Measurements from ENCODE around the gene HNRNPUL2. TPM values are rescaled to one million over a fixed set of nuclear protein-coding genes. Genes with fewer than 3 reads are reported as not detected.

The HNRNPUL2 gene
- total RNA-seq, 1 experiment from 2014 or later = 36.4 TPM

- CTCF ChIA-PET = interaction anchor here (0.8 to 3.0 kb wide), 11 partner anchors 7 to 1532 kb away, joined by 3 to 72 read pairs (median 11); partner anchors contain the start of genes BSCL2, GNG3, HNRNPUL2 and LBHD1
- POLR2A ChIA-PET = interaction anchor here (0.7 to 7.1 kb wide), 23 partner anchors 10 to 177 kb away, joined by 3 to 132 read pairs (median 5); partner anchors contain the start of genes C11orf98, CSKMT, HNRNPUL2 and INTS5
Observed at GRCh38 chr11:62678770-62679696, 48.2 kb downstream of the HNRNPUL2 start, which contains the start of gene UBXN1. TSS of gene UBXN1 (minus strand) at chr11:62679073. CDS start at chr11:62678923, 150 bp downstream.

GRCh38 chr11:62678433-62678769, 48.9 kb downstream of the HNRNPUL2 start:
- POLR2A ChIA-PET = interaction anchor here (1.0 to 7.1 kb wide), 15 partner anchors 10 to 130 kb away, joined by 3 to 132 read pairs (median 5); partner anchors contain the start of genes C11orf98, CSKMT, HNRNPUL2 and LBHD1
- no TSS peak for BruUV-seq (replicated peaks)
- no peak for TF ChIP-seq CTCF (IDR thresholded peaks at IDR 0.05; ENCODE audit: unreplicated experiment)
- Mint-ChIP-seq H3K9me3 (ENCODE audit: unreplicated experiment) (no peaks in the 10 kb centered on the region), H3K4me1 (ENCODE audit: insufficient read depth, unreplicated experiment) (peaks cover 22% of the 10 kb centered on the region), H3K4me3 (ENCODE audit: unreplicated experiment) (peak overlapping the region; percentile 72), H3K27me3 (ENCODE audit: insufficient read depth, unreplicated experiment) (no peaks in the 10 kb centered on the region), H3K27ac (ENCODE audit: low read depth, unreplicated experiment) (peak overlapping the region; percentile 94), H3K36me3 (ENCODE audit: insufficient read depth, unreplicated experiment) (peaks cover 44% of the 10 kb centered on the region)
- intact Hi-C loops (cut with micrococcal nuclease) = no loop called here
- CTCF ChIA-PET = interaction anchor here (2.2 to 2.9 kb wide), 2 partner anchors 11 to 15 kb away, joined by 8 to 15 read pairs; no protein-coding TSS in a partner anchor
- DNase-seq (ENCODE audit: unreplicated experiment) = no peak

More at GRCh38 chr11:62678770-62679696, 48.2 kb downstream of the HNRNPUL2 start, which contains the start of gene UBXN1:
- H3K4me1 Mint-ChIP-seq (ENCODE audit: insufficient read depth, unreplicated experiment) = peaks cover 22% of the 10 kb centered on the region
- intact Hi-C loops (cut with micrococcal nuclease) = no loop called here
- DNase-seq (ENCODE audit: unreplicated experiment) = peak; percentile 89
- no peak for TF ChIP-seq CTCF (IDR thresholded peaks at IDR 0.05; ENCODE audit: unreplicated experiment)
- peaks cover 41% of the 10 kb centered on the region for H3K36me3 Mint-ChIP-seq (ENCODE audit: insufficient read depth, unreplicated experiment)
- TSS peak; percentile 59 for BruUV-seq (replicated peaks)
- peak within 1 kb of the TSS; percentile 94 for H3K27ac Mint-ChIP-seq (ENCODE audit: low read depth, unreplicated experiment)
- H3K4me3 Mint-ChIP-seq (ENCODE audit: unreplicated experiment) = peak within 1 kb of the TSS; percentile 72
- no peaks in the 10 kb centered on the region for H3K27me3 Mint-ChIP-seq (ENCODE audit: insufficient read depth, unreplicated experiment)
- no peaks in the 10 kb centered on the region for H3K9me3 Mint-ChIP-seq (ENCODE audit: unreplicated experiment)

- Mint-ChIP-seq H3K4me1 (ENCODE audit: insufficient read depth, unreplicated experiment) (peaks cover 22% of the 10 kb centered on the region), H3K27me3 (ENCODE audit: insufficient read depth, unreplicated experiment) (no peaks in the 10 kb centered on the region), H3K27ac (ENCODE audit: low read depth, unreplicated experiment) (peak overlapping the region; percentile 94), H3K9me3 (ENCODE audit: unreplicated experiment) (no peaks in the 10 kb centered on the region), H3K4me3 (ENCODE audit: unreplicated experiment) (peak overlapping the region; percentile 72), H3K36me3 (ENCODE audit: insufficient read depth, unreplicated experiment) (peaks cover 50% of the 10 kb centered on the region)
- CTCF ChIA-PET = interaction anchor here (0.9 to 2.2 kb wide), 2 partner anchors 16 to 117 kb away, joined by 3 to 8 read pairs; no protein-coding TSS in a partner anchor
- POLR2A ChIA-PET = interaction anchor here (0.6 to 7.1 kb wide), 14 partner anchors 9 to 180 kb away, joined by 3 to 132 read pairs (median 4); partner anchors contain the start of genes B3GAT3, C11orf98, CSKMT and HNRNPUL2
- no TSS peak for BruUV-seq (replicated peaks)
- intact Hi-C loops (cut with micrococcal nuclease) = no loop called here
- no peak for DNase-seq (ENCODE audit: unreplicated experiment)
- TF ChIP-seq CTCF (IDR thresholded peaks at IDR 0.05; ENCODE audit: unreplicated experiment) = no peak
Observed at GRCh38 chr11:62677714-62678113, 49.5 kb downstream of the HNRNPUL2 start.

- Mint-ChIP-seq H3K4me3 (ENCODE audit: unreplicated experiment) (peak overlapping the region; percentile 72), H3K36me3 (ENCODE audit: insufficient read depth, unreplicated experiment) (peaks cover 52% of the 10 kb centered on the region), H3K27ac (ENCODE audit: low read depth, unreplicated experiment) (peak overlapping the region; percentile 94), H3K9me3 (ENCODE audit: unreplicated experiment) (no peaks in the 10 kb centered on the region), H3K4me1 (ENCODE audit: insufficient read depth, unreplicated experiment) (peaks cover 22% of the 10 kb centered on the region), H3K27me3 (ENCODE audit: insufficient read depth, unreplicated experiment) (no peaks in the 10 kb centered on the region)
- no peak for TF ChIP-seq CTCF (IDR thresholded peaks at IDR 0.05; ENCODE audit: unreplicated experiment)
- ChIA-PET POLR2A (interaction anchor here (0.7 to 7.1 kb wide), 11 partner anchors 9 to 181 kb away, joined by 3 to 132 read pairs (median 5); partner anchors contain the start of genes B3GAT3, C11orf98, CSKMT and HNRNPUL2), CTCF (interaction anchor here (0.9 to 2.2 kb wide), 4 partner anchors 9 to 116 kb away, joined by 3 to 8 read pairs (median 4); no protein-coding TSS in a partner anchor)
- DNase-seq (ENCODE audit: unreplicated experiment) = no peak
- intact Hi-C loops (cut with micrococcal nuclease) = no loop called here
- no TSS peak for BruUV-seq (replicated peaks)
Observed at GRCh38 chr11:62677156-62677555, 50.1 kb downstream of the HNRNPUL2 start.

Measured in MCF 10A (cell line).